Endodermal cell (in vitro differentiated cells): Measurements from ENCODE around the gene MAPK8IP3. TPM values are rescaled to one million over a fixed set of nuclear protein-coding genes. Genes with fewer than 3 reads are reported as not detected.
A peak's percentile ranks its signal among the peaks of the same experiment; 100 is the strongest.

Experiments used
- DNase-seq: peaks from one replicate; pipeline ENCODE4 v3.0.0-alpha.2; 2017
- H3K27ac ChIP-seq: 2 replicates; pipeline ENCODE4 v1.5.1; 2013; ENCODE audit warnings: mild to moderate bottlenecking, low read depth, low read length, moderate library complexity
- H3K27me3 ChIP-seq: 2 replicates; pipeline ENCODE4 v1.6.1; 2013; ENCODE audit warnings: mild to moderate bottlenecking, low read length, moderate library complexity; ENCODE audit not compliant: insufficient read depth, control insufficient read depth, poor library complexity, severe bottlenecking
- H3K36me3 ChIP-seq: 2 replicates; pipeline ENCODE4 v1.7.0; 2013; ENCODE audit warnings: mild to moderate bottlenecking, low read length, moderate library complexity; ENCODE audit not compliant: control insufficient read depth, insufficient read depth
- H3K4me1 ChIP-seq: one replicate; pipeline ENCODE4 v1.7.0; 2013; ENCODE audit warnings: low read length; ENCODE audit not compliant: control insufficient read depth, insufficient read depth
- H3K4me3 ChIP-seq: 2 replicates; pipeline ENCODE4 v1.5.1; 2013; ENCODE audit warnings: mild to moderate bottlenecking, low read length, moderate library complexity
- H3K9ac ChIP-seq: 2 replicates; pipeline ENCODE4 v1.6.1; 2013; ENCODE audit warnings: mild to moderate bottlenecking, low read length, moderate library complexity; ENCODE audit not compliant: poor library complexity, severe bottlenecking; ENCODE audit errors: extremely low read depth
- H3K9me3 ChIP-seq: 2 replicates; pipeline ENCODE4 v1.6.1; 2013; ENCODE audit warnings: mild to moderate bottlenecking, low read length, moderate library complexity; ENCODE audit not compliant: control insufficient read depth
- H3K27ac Mint-ChIP-seq: 2 replicates; pipeline ENCODE4 v1.8.0; 2020; ENCODE audit warnings: mixed read lengths
- H3K27me3 Mint-ChIP-seq: 2 replicates; pipeline ENCODE4 v1.8.0; 2021; ENCODE audit warnings: mild to moderate bottlenecking, mixed read lengths; ENCODE audit not compliant: insufficient read depth
- H3K36me3 Mint-ChIP-seq: 2 replicates; pipeline ENCODE4 v1.8.0; 2020; ENCODE audit warnings: low read depth, mixed read lengths
- H3K4me1 Mint-ChIP-seq: 2 replicates; pipeline ENCODE4 v1.8.0; 2020; ENCODE audit warnings: mixed read lengths
- H3K4me3 Mint-ChIP-seq: 2 replicates; pipeline ENCODE4 v1.8.0; 2020; ENCODE audit warnings: mild to moderate bottlenecking, moderate library complexity, mixed read lengths
- H3K9me3 Mint-ChIP-seq: 2 replicates; pipeline ENCODE4 v1.8.0; 2020; ENCODE audit warnings: mild to moderate bottlenecking, mixed read lengths
- WGBS, 2 experiments: methylation state at CpG; one replicate each; pipeline versions ENCODE4 v1.1.5 to v1.1.7; 2013; ENCODE audit warnings: missing lambda C conversion rate in 2 of 2, mixed read lengths in 1 of 2; ENCODE audit not compliant: insufficient coverage in 1 of 2, insufficient read length in 1 of 2; 5-methylcytosine and 5-hydroxymethylcytosine counted together
- total RNA-seq, 2 donors: library from RNA; stranded (reverse); fragmentation: NEBNext Ultra II Directional in 1 of 2; extraction: Animal tissue kit (Norgen Biotek cat#: 25700) in 1 of 2; gene quantifications; 2 replicates in 1 of 2; 3 replicates in 1 of 2; pipeline ENCODE4 v1.2.1, GENCODE V29; 2021
- TF ChIP-seq, protein P1 (sequence below): fragments of 200-600 bp; sonication (generic); conservative IDR thresholded peaks from 2 replicates; pipeline ENCODE4 v1.5.0; 2021; ENCODE audit warnings: antibody characterized with exemption, mild to moderate bottlenecking

The MAPK8IP3 gene
- total RNA-seq, 2 donors from 2014 or later: 76.0 to 84.0 TPM

DNA sequence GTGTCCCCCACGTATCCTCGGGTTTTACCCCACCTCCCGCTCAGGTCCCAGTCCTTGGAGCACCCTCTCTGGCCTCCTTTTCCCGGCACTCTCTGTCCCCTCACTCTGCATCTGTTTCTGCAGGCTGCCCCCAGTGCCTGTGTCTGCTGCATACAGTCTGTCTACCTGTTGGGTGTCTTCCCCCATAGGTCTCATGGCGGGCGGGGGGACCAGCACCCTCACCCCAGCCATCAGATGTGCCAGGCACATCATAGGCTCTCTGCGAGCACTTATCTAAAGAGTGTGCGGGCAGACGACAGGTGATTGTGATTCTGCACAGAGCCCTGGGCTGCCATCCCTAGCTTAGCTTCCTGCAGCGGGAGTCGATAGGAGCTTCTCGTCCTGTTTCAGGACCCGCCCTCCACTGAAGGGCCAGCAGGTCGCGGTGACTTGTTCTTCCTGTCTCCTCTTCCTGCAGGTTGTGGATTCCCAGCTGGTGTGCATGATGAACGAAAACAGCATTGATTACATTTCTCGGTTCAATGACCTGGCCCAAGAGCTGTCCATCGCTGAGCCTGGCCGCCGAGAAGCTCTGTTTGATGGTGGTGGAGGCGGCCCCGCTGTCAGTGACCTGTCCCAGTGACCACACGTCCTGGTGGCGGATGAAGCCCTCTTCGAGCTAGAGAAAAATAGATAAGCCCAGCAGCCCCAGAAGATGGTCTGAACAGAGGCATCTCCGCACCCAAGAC, 32.4 kb upstream of the MAPK8IP3 start:
- Mint-ChIP-seq H3K4me1 (peaks cover 1% of the 10 kb centered on the region), H3K36me3 (peaks cover 68% of the 10 kb centered on the region), H3K27me3 (no peaks in the 10 kb centered on the region)

DNA sequence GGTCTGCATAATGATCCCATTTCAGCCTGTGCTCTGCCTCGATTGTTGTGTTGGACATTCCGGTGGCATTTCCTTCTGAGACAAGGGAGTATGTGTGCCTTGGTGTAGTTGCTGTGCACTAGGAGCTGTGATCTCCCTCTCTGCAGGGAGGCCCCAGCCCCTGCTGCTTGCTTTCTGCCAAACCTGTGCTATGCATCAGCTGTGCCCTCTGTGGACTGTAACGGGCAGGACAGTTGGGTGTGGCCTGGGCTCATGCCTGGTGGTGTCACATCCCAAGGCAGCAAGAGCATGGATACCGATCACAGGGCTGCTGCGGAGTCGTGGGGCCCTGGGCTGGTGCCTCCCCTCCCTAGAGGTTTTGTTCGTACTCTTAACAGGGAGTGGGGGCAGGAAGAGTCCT, 31.7 kb upstream of the MAPK8IP3 start:
- Histone ChIP-seq H3K27me3 (no peaks in the 10 kb centered on the region), H3K36me3 (peaks cover 68% of the 10 kb centered on the region), H3K9ac (no peak overlapping the region), H3K4me1 (no peaks in the 10 kb centered on the region), H3K9me3 (no peaks in the 10 kb centered on the region), H3K27ac (no peak overlapping the region), H3K4me3 (no peak overlapping the region)
- 93 to 100% methylated on average over 6 to 7 of the region's 7 CpGs for WGBS, 2 experiments
- TF ChIP-seq, protein P1, sequence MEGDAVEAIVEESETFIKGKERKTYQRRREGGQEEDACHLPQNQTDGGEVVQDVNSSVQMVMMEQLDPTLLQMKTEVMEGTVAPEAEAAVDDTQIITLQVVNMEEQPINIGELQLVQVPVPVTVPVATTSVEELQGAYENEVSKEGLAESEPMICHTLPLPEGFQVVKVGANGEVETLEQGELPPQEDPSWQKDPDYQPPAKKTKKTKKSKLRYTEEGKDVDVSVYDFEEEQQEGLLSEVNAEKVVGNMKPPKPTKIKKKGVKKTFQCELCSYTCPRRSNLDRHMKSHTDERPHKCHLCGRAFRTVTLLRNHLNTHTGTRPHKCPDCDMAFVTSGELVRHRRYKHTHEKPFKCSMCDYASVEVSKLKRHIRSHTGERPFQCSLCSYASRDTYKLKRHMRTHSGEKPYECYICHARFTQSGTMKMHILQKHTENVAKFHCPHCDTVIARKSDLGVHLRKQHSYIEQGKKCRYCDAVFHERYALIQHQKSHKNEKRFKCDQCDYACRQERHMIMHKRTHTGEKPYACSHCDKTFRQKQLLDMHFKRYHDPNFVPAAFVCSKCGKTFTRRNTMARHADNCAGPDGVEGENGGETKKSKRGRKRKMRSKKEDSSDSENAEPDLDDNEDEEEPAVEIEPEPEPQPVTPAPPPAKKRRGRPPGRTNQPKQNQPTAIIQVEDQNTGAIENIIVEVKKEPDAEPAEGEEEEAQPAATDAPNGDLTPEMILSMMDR: no peak
- Mint-ChIP-seq H3K4me3 (no peak overlapping the region), H3K9me3 (no peaks in the 10 kb centered on the region), H3K4me1 (peaks cover 6% of the 10 kb centered on the region), H3K27me3 (no peaks in the 10 kb centered on the region), H3K27ac (no peak overlapping the region), H3K36me3 (peaks cover 64% of the 10 kb centered on the region)
- DNase-seq: peak; percentile 37

More for the DNA sequence above, 32.4 kb upstream of the MAPK8IP3 start:
- no peaks in the 10 kb centered on the region for H3K27me3 ChIP-seq
- no peak overlapping the region for H3K9ac ChIP-seq
- Mint-ChIP-seq H3K27ac (no peak overlapping the region), H3K9me3 (no peaks in the 10 kb centered on the region), H3K4me3 (no peak overlapping the region)
- no peak overlapping the region for H3K27ac ChIP-seq
- H3K4me1 ChIP-seq: no peaks in the 10 kb centered on the region
- H3K36me3 ChIP-seq: peaks cover 75% of the 10 kb centered on the region
- no peaks in the 10 kb centered on the region for H3K9me3 ChIP-seq
- TF ChIP-seq, protein P1: no peak
- 94 to 97% methylated on average over 25 to 26 of the region's 26 CpGs for WGBS, 2 experiments
- no peak overlapping the region for H3K4me3 ChIP-seq
- peak; percentile 24 for DNase-seq

DNA sequence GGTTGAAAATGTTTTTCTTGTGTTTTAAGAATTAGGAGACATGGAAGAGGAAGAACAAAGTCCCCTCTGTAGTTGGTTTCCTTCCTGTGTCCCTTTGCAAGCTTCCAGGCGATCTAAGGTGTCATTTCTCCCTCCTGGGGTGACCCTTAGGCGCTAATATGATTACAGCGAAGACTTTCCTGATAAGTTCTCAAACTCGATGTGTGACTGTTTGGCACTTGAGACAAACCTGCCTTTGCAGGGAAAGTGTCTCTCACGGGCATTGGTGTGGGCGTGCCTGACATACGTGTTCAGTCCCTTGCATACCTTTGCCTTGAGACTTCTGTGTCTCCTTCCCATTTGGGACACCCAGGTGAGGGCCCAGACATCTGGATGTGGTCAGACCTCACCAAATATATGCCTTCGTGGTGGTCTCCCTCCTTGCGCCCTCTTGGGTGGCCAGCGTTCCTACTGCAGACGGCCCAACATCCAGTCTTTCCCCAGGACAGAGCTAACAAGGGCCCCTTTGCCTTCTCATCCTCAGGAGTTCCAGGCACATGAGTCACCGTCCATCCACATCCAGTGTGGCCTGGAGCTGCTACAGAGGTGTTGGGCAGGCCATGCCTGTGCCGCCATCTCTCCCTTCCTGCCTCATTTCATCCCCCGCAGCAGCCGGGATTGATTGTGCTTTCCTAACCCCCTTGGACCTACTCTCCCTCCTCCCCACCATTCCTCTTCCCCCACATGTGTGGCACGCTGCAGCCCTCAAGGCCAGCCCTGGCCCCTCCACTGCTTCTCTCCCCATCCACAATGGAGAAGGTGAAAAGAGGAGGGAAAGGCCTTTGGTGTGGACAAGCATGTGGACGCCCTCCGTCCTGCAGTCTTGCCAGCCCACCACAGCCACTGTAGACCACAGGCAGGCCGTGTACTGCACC, 31.0 kb upstream of the MAPK8IP3 start:
- peaks cover 8% of the 10 kb centered on the region for H3K4me1 Mint-ChIP-seq
- H3K36me3 Mint-ChIP-seq: peaks cover 60% of the 10 kb centered on the region
- Histone ChIP-seq H3K9me3 (no peaks in the 10 kb centered on the region), H3K27me3 (no peaks in the 10 kb centered on the region), H3K27ac (no peak overlapping the region), H3K4me1 (no peaks in the 10 kb centered on the region), H3K36me3 (peaks cover 64% of the 10 kb centered on the region), H3K4me3 (no peak overlapping the region), H3K9ac (no peak overlapping the region)
- no peak overlapping the region for H3K4me3 Mint-ChIP-seq
- 90 to 92% methylated on average over 13 to 19 of the region's 19 CpGs for WGBS, 2 experiments
- no peaks in the 10 kb centered on the region for H3K27me3 Mint-ChIP-seq
- peak; percentile 36 for DNase-seq
- no peaks in the 10 kb centered on the region for H3K9me3 Mint-ChIP-seq
- TF ChIP-seq, protein P1: no peak
- peak overlapping the region; percentile 29 for H3K27ac Mint-ChIP-seq
